MM.1S (cell line): Measurements from ENCODE around the gene RBKS.

Experiments
- EZH2phosphoT487 ChIP-seq: fragments of 300-600 bp; sonication (generic); IDR thresholded peaks from 2 replicates; pipeline ENCODE4 v1.6.1; 2018; ENCODE audit warnings: antibody characterized with exemption, low read length
- TF ChIP-seq, protein P1 (sequence below): fragments of 300-600 bp; sonication (generic); IDR thresholded peaks from 2 replicates; pipeline ENCODE4 v1.5.1; 2016; ENCODE audit warnings: antibody characterized with exemption, low read length, mixed read lengths

DNA sequence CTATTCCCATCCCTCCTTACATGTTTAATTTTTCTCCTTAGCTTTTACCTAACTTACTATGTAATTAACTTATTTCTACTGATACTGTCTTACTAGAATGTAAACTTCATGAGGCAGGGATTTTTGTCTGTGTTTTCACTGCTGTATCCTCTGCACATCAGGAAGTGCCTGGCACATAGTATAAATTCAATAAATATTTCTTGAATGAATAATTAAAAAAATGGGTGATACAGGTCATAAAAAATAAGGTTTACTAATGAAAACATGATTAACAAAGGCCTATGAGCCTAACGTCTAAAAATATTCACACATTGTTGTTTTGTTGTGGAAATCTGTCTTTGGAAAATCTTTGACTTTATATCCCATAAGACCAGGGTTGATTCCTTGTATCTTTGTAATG lies 4.5 kb downstream of the RBKS start:
- TF ChIP-seq, protein P1, sequence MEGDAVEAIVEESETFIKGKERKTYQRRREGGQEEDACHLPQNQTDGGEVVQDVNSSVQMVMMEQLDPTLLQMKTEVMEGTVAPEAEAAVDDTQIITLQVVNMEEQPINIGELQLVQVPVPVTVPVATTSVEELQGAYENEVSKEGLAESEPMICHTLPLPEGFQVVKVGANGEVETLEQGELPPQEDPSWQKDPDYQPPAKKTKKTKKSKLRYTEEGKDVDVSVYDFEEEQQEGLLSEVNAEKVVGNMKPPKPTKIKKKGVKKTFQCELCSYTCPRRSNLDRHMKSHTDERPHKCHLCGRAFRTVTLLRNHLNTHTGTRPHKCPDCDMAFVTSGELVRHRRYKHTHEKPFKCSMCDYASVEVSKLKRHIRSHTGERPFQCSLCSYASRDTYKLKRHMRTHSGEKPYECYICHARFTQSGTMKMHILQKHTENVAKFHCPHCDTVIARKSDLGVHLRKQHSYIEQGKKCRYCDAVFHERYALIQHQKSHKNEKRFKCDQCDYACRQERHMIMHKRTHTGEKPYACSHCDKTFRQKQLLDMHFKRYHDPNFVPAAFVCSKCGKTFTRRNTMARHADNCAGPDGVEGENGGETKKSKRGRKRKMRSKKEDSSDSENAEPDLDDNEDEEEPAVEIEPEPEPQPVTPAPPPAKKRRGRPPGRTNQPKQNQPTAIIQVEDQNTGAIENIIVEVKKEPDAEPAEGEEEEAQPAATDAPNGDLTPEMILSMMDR, result no peak
- no peak for TF ChIP-seq EZH2phosphoT487
